HG03432 (cell line): ENCODE measurements around the gene PLAAT2.
"Not testable (repeated sequence)": the region's sequence is repeated elsewhere in the genome, so short reads cannot be mapped to it uniquely, and the experiment has no call there.

Experiments
- ATAC-seq: cut with Tn5 transposase; IDR thresholded peaks from one replicate; pipeline ENCODE4 v1.9.1; 2021; ENCODE audit warnings: mild to moderate bottlenecking, moderate library complexity; ENCODE audit not compliant: unreplicated experiment

The PLAAT2 gene

DNA sequence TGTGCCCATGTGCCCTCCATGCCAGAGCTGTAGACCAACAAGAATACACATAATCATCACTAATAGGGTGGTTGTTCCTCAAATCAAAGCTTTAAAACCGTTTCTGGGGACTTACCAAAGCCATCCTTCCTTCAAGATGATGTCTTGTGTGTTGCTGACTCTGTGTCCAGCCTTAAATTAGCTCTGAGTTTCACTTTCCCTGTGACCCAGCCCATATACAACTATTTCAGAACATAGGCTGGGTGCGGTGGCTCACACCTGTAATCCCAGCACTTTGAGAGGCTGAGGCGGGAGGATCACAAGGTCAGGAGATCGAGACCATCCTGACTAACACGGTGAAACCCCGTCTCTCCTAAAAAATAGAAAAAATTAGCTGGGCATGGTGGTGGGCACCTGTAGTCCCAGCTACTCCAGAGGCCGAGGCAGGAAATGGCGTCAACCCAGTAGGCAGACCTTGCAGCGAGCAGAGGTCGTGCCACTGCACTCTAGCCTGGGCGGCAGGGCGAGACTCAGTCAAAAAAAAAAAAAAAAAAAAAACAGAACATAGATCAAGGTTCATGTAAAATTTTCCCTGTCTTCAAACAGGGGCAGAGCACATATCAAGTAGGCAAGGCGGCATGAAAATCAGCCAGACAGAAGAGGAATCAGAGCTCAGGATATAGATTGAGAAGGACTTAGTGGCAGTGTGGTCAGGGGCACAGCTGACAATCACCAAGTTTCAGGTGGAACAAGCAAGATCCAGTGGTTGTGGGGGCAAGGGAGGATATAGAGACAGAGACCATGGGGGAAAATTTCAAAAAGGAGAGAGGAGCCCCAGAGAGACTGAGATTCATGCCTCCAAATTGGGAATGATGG, at the start of gene PLAAT2:
Gene PLAAT2 (minus strand): TSS at position 179 of the 855 bp plus-strand sequence. CDS start 55 bp downstream, at position 124.
- no peak for ATAC-seq

- ATAC-seq, result no peak
Measured at GRCh38 chr11:63612181-63612580, 49.0 kb upstream of the PLAAT2 start.

GRCh38 chr11:63611395-63611747, 48.2 kb upstream of the PLAAT2 start:
- no peak for ATAC-seq

DNA sequence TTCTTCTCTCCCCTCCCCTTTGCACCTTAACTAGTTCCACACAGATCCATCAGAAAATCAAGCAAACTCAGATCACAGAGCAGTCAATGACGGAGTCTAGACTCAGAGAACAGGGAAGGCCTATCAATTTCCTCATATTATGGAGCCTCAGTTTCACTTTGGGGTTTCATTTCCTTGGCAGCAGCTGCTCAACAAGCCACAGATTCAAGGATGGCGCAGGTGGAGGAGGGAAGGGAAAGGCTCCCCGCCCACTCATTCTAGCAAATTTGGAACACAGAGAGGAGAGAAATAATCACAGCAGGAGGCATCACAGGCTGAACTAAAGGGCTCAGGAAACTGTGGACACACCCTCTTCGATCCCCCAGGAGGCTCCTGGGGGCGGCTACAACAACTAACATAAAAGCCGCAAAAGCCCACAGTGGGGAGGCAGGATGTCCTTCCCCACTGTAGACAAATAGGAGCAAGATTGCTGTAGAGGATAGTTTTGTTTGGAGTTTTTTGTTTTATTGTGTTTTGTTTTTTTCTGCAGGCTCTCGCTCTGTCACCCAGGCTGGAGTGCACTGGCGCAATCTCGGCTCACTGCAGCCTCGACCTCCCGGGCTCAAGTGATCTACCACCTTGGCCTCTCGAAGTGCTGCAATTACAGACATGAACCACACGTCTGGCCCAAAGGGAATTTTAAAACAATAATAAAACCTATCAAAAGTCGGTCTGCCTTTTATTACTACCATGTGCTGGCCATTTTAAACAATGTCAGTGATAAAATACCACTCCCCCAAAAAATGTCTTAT, 47.6 kb upstream of the PLAAT2 start:
- no peak for ATAC-seq

GRCh38 chr11:63609971-63610580, 46.9 kb upstream of the PLAAT2 start:
- no peak for ATAC-seq

DNA sequence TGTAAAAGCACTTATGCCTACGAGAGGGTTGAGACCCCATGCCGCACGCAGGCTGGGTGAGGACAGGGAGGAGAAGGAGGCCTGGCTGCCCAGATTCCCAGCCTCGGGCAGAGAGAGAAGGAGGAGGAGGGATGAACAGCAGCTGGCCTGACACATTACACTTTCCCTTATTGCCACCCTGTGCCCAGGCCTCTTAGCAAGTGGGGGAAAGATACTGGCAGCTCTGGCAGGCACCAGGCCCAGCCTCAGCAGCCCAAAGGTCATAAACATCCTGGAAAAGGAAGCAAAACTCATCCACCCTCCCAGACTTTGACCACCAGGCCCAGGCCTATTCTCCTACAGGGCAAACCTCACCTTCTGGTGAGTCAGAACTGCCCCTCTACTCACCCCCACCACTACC, 46.4 kb upstream of the PLAAT2 start:
- no peak for ATAC-seq

GRCh38 chr11:63608353-63609345, 45.5 kb upstream of the PLAAT2 start:
- no peak for ATAC-seq

DNA sequence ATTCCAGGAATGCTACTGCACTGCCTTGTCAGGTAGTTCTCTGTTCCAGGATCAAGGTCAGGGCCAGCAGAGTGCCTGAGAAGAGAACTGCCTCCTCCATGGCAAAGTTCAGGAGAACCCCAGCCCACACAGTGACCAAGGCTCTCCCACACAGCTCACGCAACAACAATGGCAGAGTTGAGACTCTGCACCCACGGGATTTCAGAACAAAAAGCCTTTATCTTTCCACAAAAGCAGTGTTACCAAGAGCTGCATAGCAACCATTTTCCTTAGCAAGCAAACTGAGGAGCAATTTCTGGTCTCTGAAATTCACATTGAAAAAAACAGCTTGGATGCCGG, 40.0 kb upstream of the PLAAT2 start:
- ATAC-seq, result no peak

GRCh38 chr11:63602290-63603179, 39.4 kb upstream of the PLAAT2 start:
- not testable (repeated sequence) for ATAC-seq

DNA sequence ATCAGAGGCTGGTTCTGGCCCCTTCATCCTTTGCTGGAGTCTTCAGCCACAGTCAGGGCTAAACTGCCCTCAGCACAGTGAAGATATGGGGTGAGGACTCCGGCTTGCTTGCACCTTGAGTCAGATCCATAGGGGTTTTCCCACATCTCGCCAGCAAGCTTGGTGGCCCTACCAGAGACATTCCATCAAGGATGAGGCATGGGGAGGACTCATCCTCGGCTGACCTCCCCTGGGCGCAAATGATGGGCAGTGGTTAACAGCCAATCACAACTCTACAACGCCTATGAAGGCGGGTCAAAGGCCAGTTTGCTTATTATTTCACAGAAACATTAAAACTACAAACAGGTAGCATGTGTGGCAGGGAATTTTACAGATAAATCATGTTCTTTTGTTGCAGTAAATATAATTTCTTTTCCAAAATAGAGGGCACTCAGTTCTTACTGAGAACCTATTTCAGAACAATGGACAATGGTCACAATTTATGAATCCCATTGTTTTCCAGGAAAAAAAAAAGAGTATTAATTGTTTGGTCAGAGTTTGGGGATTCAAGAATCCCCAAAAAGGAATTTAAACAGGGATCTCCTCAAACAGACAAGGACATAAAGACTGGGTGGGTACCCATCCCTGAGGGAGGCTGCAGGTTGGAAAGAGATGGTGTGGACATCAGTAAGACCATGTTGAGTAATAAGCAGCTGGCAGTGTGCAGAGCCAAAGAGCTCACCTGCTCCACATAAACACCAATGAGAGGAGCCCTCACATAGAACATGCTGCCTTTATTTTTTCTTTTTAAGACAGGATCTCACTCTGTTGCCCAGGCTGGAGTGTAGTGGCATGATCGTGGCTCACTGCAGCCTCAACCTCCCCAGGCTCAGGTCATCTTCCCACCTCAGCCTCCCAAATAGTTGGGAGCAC, 36.3 kb upstream of the PLAAT2 start:
- ATAC-seq, result no peak

DNA sequence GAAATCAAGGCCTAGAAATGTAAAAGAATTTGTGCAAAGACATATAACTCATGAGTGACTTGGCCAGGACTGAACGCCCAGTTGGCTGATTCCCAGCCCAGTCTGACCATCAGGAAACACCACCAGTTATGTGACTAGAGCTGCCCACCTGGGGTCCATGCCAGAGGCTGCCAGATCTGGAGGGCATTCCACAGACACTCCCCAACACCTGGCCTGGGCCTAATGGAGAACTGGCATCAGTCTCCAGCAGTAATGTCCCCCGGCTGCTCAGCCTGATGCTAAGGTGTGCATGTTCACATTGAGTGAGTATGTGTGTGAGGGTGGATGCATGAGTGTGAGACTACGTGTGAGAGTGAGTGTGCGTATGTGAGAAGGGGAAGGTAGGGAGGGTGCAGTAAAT, 35.4 kb upstream of the PLAAT2 start:
- ATAC-seq, result no peak

DNA sequence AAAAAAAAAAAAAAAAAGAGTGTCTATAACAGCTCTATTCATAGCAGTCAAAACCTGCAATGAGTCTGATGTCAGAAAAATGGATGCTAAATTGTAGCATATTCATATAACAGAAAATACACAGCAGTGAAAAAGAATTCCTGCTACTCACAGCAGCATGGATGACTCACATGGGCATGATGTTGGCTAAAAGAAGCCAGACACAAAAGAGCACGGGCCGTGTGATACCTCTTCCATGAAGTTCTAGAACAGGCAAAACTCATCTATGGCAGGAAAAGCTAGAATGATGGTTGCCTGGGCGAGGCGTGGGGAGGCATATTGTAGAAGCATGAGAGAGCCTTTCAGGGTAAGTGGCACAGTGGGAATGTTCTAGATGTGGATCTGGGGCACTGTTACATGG, 32.1 kb upstream of the PLAAT2 start:
- ATAC-seq, result no peak

DNA sequence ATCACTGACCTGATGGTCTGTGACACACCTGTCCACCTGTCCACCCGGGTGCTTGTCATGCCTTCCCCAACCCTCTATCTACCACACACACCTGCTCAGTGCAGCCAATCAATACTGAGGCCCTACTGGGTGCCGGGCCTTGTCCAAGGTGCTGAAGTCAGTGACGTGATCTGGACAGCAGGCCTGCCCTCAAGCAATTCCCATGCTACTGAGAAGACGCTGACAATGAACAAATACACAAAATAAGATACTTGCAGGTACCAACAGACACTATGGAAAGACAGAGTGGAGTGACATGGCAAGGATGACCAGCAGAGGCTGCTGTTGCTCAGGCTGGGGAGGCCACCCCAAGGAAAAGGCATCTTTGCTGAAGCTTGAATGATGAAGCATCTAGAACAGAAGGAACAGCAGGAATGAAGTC, 29.8 kb upstream of the PLAAT2 start:
- no peak for ATAC-seq

DNA sequence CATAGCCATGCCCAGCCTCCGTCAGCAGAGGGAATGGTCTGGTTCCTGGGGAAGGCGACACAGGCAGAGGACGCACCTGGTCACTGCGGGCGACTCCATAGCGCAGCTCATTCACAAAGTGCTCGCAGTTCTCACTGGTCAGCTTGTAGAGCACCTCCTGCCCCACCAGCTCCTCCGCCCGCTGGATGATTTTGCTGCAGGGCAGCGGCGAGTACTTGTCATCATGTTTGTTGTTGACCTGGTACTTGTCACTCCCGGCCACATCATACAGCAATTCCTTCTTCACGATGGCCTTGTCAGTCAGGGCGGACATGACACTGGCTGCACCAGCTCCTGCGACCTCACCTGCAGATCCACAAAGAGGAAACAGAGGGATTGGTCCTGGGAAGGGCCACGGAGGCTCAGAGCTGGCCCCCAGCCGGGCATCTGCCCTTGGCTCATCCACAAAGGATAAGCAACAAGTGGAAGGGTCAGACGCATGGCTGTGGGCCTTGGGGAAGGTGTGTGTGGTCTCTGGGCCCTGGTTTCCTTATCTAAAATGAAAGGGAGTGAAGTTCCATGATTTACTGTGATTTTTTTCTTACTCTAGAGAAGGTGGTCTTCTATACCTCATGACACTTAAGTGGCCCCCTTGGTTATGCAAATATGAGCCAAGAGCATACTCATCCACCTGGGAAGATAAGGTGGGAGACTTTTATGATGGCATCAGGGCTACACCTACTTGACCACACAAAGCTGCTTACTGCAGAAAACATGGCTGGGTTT, 27.0 kb upstream of the PLAAT2 start:
- ATAC-seq, result no peak

DNA sequence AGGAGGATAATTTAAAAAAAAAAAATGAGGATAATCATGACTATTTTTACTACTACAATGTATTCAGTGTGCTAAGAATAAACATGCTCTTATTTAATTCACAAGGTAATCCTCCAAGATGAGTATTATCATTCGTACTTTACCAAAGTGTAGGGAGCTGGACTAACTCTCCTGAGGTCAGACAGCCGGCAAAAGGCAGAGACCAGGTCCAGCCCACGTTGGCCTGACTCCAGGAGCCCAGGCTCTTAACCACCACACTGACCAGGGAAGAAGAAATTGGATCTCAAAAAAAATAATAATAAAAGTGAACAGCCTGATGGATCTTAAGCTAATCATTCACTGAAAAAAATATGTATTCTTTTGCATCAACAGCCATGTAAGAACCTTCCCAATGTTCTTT, 25.8 kb upstream of the PLAAT2 start:
- no peak for ATAC-seq

- ATAC-seq, result no peak
Measured at GRCh38 chr11:63586451-63587166, 23.4 kb upstream of the PLAAT2 start.

- ATAC-seq, result no peak
Measured at GRCh38 chr11:63583357-63583677, 20.1 kb upstream of the PLAAT2 start.
